ENCODE measurements around the gene COL19A1.

Gene COL19A1

GRCh38 chr6:70160276-70160675 lies 293.9 kb downstream of the COL19A1 start:
- Histone ChIP-seq H3K27me3 (ENCODE audit: low read length) (no peaks in the 10 kb centered on the region), H3K4me3 (ENCODE audit: insufficient read depth, low read length, poor library complexity, severe bottlenecking) (no peak overlapping the region), H3K27ac (ENCODE audit: low read depth, low read length) (no peak overlapping the region), H3K9ac (ENCODE audit: low read length) (no peak overlapping the region), H3K36me3 (ENCODE audit: low read length) (no peaks in the 10 kb centered on the region), H4K20me1 (ENCODE audit: low read depth, low read length) (no peaks in the 10 kb centered on the region), H2AFZ (ENCODE audit: low read depth, low read length, severe bottlenecking) (no peak overlapping the region), H3K4me2 (ENCODE audit: low read depth, low read length, poor library complexity, severe bottlenecking) (no peak overlapping the region), H3F3A (ENCODE audit: insufficient read depth) (no peaks in the 10 kb centered on the region), H3K9me2 (replicated peaks; ENCODE audit: insufficient read depth, low read length) (no peaks in the 10 kb centered on the region), H3K79me2 (ENCODE audit: insufficient read depth, low read length) (no peaks in the 10 kb centered on the region), H3K9me3 (ENCODE audit: insufficient read depth, low read length) (no peaks in the 10 kb centered on the region)
- no peak for TF ChIP-seq EZH2phosphoT487 (conservative IDR thresholded peaks at IDR 0.05; ENCODE audit: low read length)
- no peak for TF ChIP-seq CTCF (IDR thresholded peaks at IDR 0.05; ENCODE audit: insufficient read depth, low read length, poor library complexity, severe bottlenecking)

- Histone ChIP-seq H3K9me3 (ENCODE audit: insufficient read depth, low read length) (no peaks in the 10 kb centered on the region), H3K27ac (ENCODE audit: low read depth, low read length) (no peak overlapping the region), H3K27me3 (ENCODE audit: low read length) (no peaks in the 10 kb centered on the region), H3K9ac (ENCODE audit: low read length) (no peak overlapping the region), H4K20me1 (ENCODE audit: low read depth, low read length) (no peaks in the 10 kb centered on the region), H3K9me2 (replicated peaks; ENCODE audit: insufficient read depth, low read length) (no peaks in the 10 kb centered on the region), H3K4me3 (ENCODE audit: insufficient read depth, low read length, poor library complexity, severe bottlenecking) (no peak overlapping the region), H3K36me3 (ENCODE audit: low read length) (no peaks in the 10 kb centered on the region), H2AFZ (ENCODE audit: low read depth, low read length, severe bottlenecking) (no peak overlapping the region), H3K79me2 (ENCODE audit: insufficient read depth, low read length) (no peaks in the 10 kb centered on the region), H3K4me2 (ENCODE audit: low read depth, low read length, poor library complexity, severe bottlenecking) (no peak overlapping the region), H3F3A (ENCODE audit: insufficient read depth) (no peaks in the 10 kb centered on the region)
- TF ChIP-seq CTCF (IDR thresholded peaks at IDR 0.05; ENCODE audit: insufficient read depth, low read length, poor library complexity, severe bottlenecking) (no peak), EZH2phosphoT487 (conservative IDR thresholded peaks at IDR 0.05; ENCODE audit: low read length) (no peak)
Observed at GRCh38 chr6:70162972-70163371, 296.6 kb downstream of the COL19A1 start.

GRCh38 chr6:70163795-70164194 lies 297.4 kb downstream of the COL19A1 start:
- Histone ChIP-seq H3F3A (ENCODE audit: insufficient read depth) (no peaks in the 10 kb centered on the region), H3K27ac (ENCODE audit: low read depth, low read length) (no peak overlapping the region), H3K4me3 (ENCODE audit: insufficient read depth, low read length, poor library complexity, severe bottlenecking) (no peak overlapping the region), H3K27me3 (ENCODE audit: low read length) (no peaks in the 10 kb centered on the region), H3K9me2 (replicated peaks; ENCODE audit: insufficient read depth, low read length) (no peaks in the 10 kb centered on the region), H3K9ac (ENCODE audit: low read length) (no peak overlapping the region), H3K9me3 (ENCODE audit: insufficient read depth, low read length) (no peaks in the 10 kb centered on the region), H3K79me2 (ENCODE audit: insufficient read depth, low read length) (no peaks in the 10 kb centered on the region), H2AFZ (ENCODE audit: low read depth, low read length, severe bottlenecking) (no peak overlapping the region), H3K4me2 (ENCODE audit: low read depth, low read length, poor library complexity, severe bottlenecking) (no peak overlapping the region), H4K20me1 (ENCODE audit: low read depth, low read length) (no peaks in the 10 kb centered on the region), H3K36me3 (ENCODE audit: low read length) (no peaks in the 10 kb centered on the region)
- TF ChIP-seq EZH2phosphoT487 (conservative IDR thresholded peaks at IDR 0.05; ENCODE audit: low read length) = no peak
- TF ChIP-seq CTCF (IDR thresholded peaks at IDR 0.05; ENCODE audit: insufficient read depth, low read length, poor library complexity, severe bottlenecking) = no peak

All from SU-DHL-6 (cell line).